ENCODE data around the gene GLT1D1.
A peak's percentile ranks its signal among the peaks of the same experiment; 100 is the strongest.
"Not testable (repeated sequence)": the region's sequence is repeated elsewhere in the genome, so short reads cannot be mapped to it uniquely, and the experiment has no call there.

GLT1D1 gene

DNA sequence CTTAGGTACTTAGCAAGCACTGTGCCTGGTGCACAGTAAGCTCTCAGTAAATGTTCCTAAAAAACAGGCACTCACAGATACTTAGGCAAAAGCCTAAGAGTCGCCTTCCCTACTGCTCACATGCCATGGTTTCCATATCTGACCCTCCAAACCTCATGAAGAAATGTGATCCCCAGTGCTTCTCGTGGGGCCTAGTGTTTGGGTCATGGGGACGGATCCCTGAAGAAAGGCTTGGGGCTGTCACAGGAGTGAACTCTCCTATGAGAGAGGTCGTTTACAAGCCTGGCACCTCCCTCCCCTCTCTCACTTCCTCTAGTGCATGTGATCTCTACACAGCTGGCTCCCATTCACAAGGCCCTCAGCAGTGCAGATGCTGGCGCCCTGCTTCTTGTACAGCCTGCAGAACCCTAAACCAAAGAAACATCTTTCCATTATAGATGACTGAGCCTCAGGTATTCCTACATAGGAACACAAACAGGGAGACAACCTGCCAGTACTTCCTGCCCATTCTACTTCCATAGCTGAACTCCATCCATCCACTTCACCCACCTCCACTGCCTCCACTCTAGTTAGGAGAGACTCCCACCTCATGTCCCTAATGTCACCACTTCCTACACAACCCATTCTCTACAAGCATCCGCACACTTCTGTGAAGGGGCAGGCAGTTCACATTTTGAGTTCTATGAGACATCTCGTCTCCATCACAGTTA lies 32.4 kb upstream of the GLT1D1 start:
- DNase-seq (ENCODE audit: low read depth in 2 of 2): no peak

DNA sequence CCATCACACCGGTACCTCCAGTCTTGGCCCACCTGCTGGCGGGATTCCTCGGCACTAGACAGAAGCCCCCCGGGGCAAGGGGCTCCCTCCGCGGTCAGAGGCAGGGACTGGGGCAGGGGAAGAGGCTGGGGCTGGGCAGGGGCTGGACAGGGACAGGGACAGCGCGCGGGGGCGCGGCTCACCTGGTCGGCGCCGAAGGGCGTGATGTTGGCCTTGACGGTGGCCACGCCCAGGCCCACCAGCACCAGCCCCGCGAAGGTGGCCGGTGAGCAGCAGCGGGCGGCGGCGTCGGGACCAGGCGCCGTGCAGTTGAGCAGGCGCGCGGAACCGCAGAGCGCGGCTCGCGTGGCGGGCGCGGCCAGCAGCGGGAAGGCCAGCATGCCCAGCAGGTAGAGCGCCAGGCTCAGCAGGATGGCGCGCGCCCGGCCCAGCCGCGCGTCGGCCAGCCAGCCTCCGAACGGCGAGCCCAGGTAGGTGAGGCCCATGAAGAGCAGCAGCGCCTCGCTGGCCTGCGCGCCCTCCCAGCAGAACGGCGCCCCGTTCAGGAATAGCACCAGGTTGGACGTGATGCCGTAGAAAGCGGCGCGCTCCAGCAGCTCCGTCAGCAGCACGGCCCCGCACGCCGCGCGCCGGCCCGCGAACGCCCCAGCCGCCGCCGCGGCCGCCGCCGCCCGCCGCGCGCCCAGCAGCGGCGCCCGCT lies 29.9 kb upstream of the GLT1D1 start:
- DNase-seq (ENCODE audit: low read depth in 2 of 2): no peak

DNA sequence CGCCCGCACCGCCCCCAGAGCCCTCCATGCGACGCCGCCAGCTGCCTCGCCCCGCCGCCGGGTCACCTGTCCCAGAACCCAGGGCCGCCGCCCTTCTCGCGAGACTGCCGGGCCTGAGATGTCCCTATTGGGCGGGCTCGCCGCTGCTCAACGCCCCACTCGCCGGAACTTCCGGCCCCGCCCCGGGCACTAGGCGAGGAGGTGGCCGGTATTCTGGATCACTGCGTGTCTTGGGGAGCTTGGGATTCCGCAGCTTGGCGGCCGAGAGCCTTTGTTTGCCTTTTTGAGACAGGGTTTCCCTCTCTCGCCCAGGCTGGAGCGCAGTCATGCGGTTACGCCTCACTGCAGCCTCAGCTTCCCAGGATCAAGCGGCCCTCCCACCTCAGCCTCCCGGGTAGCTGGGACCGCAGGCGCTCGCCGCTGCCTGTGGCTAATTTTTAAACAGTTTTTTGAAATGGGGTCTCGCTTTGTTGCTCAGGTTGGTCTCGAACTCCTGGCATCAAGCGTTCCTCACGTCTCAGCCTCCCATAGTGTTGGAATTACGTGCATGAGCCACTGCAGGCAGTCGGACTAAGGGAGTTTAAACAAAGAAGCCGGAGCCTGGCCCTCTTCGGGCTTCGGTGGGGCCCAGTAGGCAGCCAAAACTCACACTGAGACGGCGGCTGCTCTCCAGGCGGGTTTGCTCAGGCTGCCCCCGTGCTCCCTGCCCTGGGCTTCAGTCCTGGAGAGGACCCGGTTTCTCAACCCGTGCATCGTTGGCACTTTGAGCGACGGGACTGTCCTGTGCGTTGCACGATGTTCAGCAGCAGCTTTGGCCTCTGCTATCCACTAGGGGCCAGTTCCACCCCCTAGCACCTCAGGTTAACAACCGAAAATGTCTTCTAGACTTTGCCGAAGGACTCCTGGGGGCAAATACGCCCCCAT lies 29.1 kb upstream of the GLT1D1 start, which contains the start of gene SLC15A4:
SLC15A4 (minus strand) TSS at position 43 of the 924 bp plus-strand sequence; CDS start at position 28, 15 bp downstream.
- DNase-seq (ENCODE audit: low read depth in 2 of 2): peak; percentile 68 to 74

DNA sequence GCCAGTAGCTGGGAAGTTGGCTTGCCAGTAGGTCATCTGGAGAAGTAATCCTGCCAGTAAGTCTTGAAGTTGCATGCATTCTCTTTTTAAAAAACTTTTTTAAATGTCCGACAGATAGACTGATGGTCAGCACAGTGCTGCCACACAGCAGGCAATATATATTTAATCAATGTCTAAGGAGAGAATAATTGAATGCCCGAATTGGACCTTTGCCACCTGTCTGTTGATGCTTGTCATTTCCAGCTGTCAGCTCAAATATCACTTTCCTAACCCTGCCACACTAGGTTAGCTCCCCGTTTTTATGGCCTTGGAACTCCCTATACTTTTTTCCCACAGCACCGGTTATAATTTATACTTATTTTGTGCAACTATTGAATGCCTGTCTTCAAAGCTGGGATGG lies 27.4 kb upstream of the GLT1D1 start:
- no peak for DNase-seq (ENCODE audit: low read depth in 2 of 2)

DNA sequence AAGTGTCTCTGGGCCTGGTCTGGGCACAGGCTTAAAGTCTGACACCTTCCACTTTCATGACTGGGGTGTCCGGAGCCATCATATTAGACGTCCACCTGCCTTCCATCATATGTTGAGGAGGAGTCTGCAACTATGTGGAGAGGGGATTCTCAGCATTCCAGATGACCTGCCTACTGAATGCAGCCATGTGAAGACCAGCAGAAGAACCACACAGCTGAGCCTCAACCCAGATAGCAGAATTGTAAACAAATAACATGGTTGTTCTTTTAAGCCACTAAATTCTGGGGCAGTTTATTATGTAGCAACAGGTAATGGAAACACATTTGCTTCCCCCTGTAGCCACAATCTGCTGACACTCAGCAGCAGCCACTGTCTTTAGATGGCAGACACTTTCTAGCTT lies 25.6 kb upstream of the GLT1D1 start:
- DNase-seq (ENCODE audit: low read depth in 2 of 2): no peak

DNA sequence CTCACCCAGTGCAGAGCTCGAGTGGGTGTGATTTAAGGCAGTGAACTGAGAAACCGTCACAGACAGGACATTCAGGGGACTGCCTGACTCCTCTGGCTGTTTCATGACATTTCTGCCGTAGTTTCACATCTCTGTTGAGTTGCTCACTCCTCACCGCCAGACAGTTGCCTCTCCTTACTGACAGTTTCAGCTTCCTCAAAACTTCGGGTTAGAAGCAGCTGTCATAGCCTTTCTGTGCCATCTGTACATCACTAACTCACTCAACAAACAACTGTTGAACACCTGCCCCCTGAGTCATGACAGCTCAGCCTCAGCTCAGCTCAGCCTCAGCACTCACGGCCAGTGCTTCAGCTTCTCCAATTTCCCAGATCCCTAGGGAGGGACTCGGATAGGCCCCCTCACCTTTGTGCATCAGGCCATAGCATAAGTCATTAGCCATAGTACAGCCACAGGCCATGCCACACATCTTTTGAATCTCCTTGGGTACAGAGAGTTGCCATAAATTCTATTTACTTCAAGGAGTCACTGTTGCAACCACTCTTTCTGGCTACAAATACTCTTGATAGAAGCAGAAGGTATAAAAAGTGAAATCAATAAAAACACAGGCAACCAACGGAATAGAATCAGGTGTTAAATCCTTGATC lies 23.3 kb upstream of the GLT1D1 start:
- DNase-seq (ENCODE audit: low read depth in 2 of 2): no peak

DNA sequence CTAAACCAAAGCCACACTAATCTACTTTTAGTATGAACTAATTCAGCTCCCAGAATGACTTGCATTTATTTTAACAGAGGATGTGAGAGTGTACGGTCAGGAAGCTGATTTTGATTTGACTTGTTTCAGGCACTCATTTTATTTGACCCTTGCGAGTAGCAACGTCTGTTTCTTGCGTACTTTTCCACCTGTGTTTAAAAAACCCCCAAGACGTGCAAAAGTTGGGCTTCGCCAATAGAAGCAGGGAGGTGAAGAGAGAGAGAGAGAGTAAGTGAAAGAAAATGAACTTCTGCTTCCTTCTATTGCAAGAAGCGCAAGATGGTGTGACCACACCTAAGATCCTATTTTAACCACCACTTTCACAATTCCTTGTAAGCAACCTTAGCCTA lies 22.8 kb upstream of the GLT1D1 start:
- DNase-seq (ENCODE audit: low read depth in 2 of 2): no peak

DNA sequence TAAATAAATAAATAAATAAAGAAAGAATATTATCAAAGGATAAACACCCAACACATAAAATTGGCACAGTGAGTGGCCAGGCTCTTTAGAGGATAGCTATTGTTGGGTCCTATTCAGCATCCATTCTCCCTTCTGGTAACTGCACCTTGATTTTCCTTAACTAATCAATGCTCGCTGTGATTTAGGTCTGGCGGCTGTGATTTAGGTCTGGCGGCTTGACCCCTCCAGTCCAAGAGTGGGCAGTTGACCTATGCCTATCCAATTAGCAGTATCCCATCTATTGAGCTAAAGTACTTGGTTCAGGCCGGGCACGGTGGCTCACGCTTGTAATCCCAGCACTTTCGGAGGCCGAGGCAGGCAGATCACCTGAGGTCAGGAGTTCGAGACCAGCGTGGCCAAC lies 19.9 kb upstream of the GLT1D1 start:
- no peak for DNase-seq (ENCODE audit: low read depth in 2 of 2)

DNA sequence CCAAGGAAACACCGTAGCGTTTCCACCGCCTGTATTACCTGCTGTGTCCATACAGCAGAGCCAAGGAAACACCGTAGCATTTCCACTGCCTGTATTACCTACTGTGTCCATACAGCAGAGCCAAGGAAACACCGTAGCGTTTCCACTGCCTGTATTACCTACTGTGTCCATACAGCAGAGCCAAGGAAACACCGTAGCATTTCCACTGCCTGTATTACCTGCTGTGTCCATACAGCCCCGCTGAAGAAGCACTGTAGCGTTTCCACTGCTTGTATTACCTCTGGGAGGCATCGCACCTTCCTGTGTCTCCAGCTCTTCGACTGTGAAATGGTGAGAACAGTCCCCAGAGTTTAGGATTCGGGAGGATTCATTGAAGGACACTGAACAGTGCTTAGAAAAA lies 13.4 kb upstream of the GLT1D1 start:
- not testable (repeated sequence) for DNase-seq (ENCODE audit: low read depth in 2 of 2)

DNA sequence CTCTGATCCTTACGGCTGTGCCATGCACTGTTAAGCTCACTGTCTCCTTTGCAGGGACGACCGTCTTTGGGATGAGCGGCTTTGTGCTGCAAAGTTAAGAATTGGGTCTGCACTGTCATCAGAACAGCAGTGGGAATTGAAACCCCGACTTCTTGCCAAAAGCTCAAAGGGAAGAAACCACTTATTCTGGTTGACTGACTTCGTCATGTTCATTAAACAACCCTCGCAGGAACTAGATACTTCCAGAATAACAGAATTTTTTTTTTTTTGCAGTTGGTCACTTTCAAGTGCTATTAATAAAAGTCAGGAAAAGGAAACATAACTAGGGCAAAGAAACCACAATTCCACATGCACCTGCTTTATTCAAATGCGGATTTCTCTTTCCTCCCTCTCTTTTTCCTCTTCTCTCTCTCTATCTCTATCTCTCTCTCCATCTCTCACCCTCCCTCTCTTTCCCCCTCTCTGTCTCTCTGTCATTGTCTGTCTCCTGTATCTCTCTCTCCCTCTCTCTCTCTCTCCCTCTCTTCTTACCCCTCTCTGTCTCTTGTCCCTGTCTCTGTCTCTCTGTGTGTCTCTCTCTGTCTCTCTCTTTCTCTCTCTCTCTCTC lies 12.3 kb upstream of the GLT1D1 start:
- no peak for DNase-seq (ENCODE audit: low read depth in 2 of 2)

DNA sequence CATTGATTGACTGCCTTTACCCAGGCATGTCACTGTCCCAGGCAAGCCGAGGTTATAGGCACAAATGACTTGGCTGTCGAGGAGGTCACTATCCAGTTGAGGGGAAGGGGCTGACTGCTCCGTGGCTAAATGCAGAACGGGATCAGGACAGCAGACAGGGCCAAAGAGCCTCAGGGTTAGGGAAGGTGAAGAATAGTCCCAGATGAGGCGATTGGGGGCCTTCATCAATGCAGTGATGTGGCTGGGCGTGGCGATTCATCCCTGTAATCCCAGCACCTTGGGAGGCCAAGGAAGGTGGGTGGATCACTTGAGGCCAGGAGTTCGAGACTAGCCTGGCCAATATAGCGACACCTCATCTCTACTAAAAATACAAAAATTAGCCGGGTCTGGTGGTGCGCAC lies 10.7 kb upstream of the GLT1D1 start:
- no peak for DNase-seq (ENCODE audit: low read depth in 2 of 2)

DNA sequence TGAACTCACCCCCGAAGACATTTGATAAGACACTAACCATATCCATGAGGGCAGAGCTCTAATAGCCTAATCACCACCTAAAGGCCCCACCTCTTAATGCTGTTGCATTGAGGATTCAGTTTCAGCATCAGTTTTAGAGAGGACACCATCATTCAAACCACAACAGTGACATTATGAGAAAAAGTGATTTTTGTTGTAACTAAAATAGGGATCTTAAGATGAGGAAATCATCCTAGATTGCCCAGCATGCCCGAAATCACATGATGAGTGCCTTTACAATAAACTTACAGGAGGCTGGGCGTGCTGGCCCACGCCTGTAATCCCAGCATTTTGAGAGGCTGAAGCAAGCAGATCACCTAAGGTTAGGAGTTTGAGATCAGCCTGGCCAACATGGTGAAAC lies 9.7 kb upstream of the GLT1D1 start:
- no peak for DNase-seq (ENCODE audit: low read depth in 2 of 2)

DNA sequence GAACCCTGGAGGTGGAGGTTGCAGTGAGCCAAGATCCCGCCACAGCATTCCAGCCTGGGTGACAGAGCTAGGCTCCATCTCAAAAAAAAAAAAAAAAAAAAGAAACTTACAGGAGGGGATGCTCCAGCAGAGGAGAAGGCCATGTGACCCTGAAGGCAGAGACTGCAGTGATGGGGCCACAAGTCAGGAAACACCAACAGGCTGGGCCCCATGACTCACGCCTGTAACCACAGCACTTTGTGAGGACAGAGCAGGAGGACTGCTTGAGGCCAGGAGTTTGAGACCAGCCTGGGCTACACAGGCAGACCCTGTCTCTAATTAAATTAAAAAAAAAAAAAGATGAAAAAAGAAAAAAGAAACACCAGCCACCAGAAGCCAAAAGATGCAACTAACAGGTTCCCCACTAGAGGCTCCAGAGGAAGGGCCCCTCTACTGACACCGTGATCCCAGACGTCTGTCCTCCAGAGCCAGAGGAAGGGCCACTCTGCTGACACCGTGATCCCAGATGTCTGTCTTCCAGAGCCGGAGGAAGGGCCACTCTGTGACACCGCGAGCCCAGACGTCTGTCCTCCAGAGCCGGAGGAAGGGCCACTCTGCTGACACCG lies 9.1 kb upstream of the GLT1D1 start:
- DNase-seq (ENCODE audit: low read depth in 2 of 2): no peak

DNA sequence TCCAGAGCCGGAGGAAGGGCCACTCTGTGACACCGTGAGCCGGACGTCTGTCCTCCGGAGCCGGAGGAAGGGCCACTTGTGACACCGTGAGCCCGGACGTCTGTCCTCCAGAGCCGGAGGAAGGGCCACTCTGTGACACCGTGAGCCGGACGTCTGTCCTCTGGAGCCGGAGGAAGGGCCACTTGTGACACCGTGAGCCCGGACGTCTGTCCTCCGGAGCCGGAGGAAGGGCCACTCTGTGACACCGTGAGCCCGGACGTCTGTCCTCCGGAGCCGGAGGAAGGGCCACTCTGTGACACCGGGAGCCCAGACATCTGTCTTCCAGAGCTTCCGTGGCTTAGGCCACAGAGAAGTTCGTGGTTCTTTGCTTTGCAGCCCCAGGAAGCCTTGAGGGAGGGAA lies 6.6 kb upstream of the GLT1D1 start:
- DNase-seq (ENCODE audit: low read depth in 2 of 2): not testable (repeated sequence)

DNA sequence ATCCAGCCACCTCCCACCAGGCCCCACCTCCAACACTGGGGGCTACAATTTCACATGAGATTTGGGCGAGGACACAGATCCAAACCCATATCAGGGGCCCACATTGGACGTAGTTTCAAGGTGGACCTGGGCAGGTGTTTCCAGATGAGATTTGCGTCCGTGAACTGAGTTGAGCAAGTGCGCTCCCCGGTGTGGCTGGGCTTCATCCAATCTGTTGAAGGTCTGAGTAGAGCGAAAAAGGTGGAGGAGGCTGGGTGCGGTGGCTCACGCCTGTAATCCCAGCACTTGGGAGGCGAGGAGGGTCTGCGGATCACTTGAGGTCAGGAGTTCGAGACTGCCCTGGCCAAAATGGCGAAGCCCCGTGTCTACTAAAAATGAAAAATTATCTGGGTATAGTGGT lies 4.9 kb upstream of the GLT1D1 start:
- DNase-seq (ENCODE audit: low read depth in 2 of 2): no peak

DNA sequence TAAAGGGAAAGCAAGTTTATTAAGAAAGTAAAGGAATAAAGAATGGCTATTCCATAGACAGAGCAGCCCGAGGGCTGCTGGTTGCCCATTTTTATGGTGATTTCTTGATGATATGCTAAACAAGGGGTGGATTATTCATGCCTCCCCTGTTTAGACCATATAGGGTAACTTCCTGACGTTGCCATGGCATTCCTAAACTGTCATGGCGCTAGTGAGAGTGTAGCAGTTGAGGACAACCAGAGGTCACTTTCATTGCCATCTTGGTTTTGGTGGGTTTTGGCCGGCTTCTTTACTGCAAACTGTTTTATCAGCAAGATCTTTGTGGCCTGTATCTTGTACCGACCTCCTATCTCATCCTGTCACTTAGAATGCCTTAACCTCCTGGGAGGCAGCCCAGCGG lies 3.5 kb upstream of the GLT1D1 start:
- DNase-seq (ENCODE audit: low read depth in 2 of 2): not testable (repeated sequence)

DNA sequence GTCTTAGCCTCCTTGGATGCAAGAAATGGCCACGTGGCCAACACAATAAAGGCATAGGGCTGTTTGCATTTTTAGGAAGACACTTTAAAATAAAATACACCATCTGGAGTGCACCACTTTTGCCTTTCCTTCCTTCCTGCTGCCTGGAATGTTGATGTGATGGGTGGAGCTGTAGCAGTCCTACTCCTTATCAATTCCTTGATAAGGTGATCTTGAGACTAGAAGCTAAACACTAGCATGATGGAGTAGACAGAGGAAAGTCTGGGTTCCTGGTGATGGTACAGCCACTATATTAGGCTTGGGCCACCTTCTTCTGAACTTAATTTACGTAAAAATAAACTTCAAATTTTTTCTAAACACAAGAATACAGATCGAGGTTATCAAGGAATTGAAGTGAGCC lies 2.9 kb upstream of the GLT1D1 start:
- no peak for DNase-seq (ENCODE audit: low read depth in 2 of 2)

DNA sequence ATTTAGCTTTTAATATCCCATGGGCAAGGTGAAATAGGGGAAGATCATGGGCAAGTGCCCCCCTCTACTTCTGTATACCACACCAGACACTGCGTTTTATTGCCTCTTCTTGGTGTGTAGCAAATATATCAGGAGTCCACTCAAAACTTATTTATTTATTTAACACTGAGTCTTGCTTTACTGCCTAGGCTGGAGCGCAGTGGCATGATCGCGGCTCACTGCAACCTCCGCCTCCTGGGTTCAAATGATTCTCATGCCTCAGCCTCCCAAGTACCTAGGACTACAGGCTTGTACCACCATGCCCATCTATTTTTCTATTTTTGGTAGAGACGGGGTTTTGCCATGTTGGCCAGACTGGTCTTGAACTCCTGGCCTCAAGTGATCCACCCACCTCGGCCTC lies 1.8 kb upstream of the GLT1D1 start:
- DNase-seq (ENCODE audit: low read depth in 2 of 2): not testable (repeated sequence)

DNA sequence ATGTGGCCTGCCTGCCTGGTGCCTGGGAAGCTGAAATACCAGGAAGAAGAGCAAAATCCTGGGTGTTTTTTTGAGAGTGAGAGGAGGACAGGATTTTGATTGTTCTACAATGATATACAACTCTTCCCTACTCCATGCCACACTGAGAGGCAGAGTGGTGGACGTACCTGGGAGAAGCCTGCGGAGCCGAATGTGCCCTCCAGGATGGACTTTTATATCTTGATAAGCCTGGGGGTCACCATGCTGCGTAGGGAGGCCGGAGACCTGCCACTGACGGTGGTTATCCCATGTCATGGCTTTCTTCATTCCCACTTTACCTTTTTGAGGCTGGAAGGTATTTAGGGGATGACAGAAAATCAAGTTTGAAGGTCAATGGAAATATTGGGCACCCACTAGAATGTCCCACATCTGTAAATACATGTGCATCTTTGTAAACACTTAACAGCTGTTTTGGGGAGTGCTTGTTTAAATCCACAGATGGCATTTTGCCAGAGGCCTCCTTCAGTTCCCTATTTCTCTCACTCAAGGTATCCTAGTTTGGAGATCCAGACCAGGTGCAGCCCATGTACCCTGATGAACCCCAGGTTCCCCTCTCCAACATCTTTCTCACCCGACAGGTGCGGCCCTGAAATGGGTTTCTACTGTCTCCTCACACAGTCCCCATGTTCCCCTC lies 1.1 kb upstream of the GLT1D1 start:
- no peak for DNase-seq (ENCODE audit: low read depth in 2 of 2)

DNA sequence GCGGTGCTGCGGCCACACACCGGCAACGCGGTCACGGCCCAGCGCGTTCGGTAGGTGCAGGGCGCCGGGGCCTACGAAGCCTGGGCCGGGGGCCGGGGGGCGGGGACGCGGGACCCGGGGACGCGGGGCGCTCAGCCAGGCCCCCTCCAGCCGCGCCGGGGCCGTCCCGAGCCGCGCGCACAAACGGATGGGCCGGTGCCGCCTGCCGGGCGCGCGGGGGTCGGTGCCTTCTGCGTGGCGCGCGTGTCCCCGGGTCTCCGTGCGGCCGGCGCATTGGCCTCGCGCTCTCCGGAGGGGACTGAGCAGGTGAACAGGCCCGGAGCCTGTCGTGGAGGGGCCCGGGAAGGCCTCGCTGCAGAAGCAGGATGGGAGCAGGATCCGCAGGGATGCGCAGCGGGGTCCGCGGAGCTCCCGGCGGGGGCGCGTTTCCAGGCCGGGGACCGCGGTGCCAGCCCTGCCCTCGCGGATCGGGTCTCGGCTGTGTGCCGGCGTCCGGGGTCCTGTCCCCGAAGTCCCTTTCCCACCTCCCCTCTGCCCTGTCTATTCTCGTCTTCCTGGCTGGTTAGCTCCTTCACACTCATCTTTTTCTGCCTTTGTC lies 421 bp downstream of the GLT1D1 start:
- DNase-seq (ENCODE audit: low read depth in 2 of 2): no peak

All from fibroblast of skin of left biceps (primary cell).